ENCODE data around the gene PFKFB1. TPM values are rescaled to one million over a fixed set of nuclear protein-coding genes. Genes with fewer than 3 reads are reported as not detected.

PFKFB1 gene
- total and polyA plus RNA-seq, 2 experiments from 2014 or later = 0.59 to 2.1 TPM

GRCh38 chrX:54934058-54934457, 59.9 kb downstream of the PFKFB1 start:
- Histone ChIP-seq H3K9me2 (replicated peaks; ENCODE audit: insufficient read depth) (no peaks in the 10 kb centered on the region), H3K36me3 (replicated peaks; ENCODE audit: insufficient read depth, low read depth) (no peaks in the 10 kb centered on the region), H3K4me1 (ENCODE audit: insufficient read depth) (no peaks in the 10 kb centered on the region), H3K4me3 (no peak overlapping the region), H3K79me2 (no peaks in the 10 kb centered on the region), H3K27me3 (no peaks in the 10 kb centered on the region), H3K27ac (no peak overlapping the region), H4K20me1 (ENCODE audit: insufficient read depth, poor library complexity, severe bottlenecking) (no peaks in the 10 kb centered on the region), H2AFZ (no peak overlapping the region), H3K4me2 (no peak overlapping the region), H3K9me3 (ENCODE audit: low read depth) (no peaks in the 10 kb centered on the region)
- TF ChIP-seq CTCF (IDR thresholded peaks at IDR 0.05; ENCODE audit: poor library complexity) (no peak), EZH2 (IDR thresholded peaks at IDR 0.05; ENCODE audit: borderline replicate concordance) (no peak), EZH2phosphoT487 (IDR thresholded peaks at IDR 0.05; ENCODE audit: low read depth, severe bottlenecking, unreplicated experiment) (no peak)
- 65% methylated on average over 6 of the region's 6 CpGs for WGBS (ENCODE audit: low lambda C conversion rate, missing lambda C conversion rate)
- DNase-seq (ENCODE audit: low spot score) = no peak

GRCh38 chrX:54933150-54933826, 60.7 kb downstream of the PFKFB1 start:
- Histone ChIP-seq H2AFZ (no peak overlapping the region), H4K20me1 (ENCODE audit: insufficient read depth, poor library complexity, severe bottlenecking) (no peaks in the 10 kb centered on the region), H3K27ac (no peak overlapping the region), H3K9me2 (replicated peaks; ENCODE audit: insufficient read depth) (no peaks in the 10 kb centered on the region), H3K9me3 (ENCODE audit: low read depth) (no peaks in the 10 kb centered on the region), H3K27me3 (no peaks in the 10 kb centered on the region), H3K36me3 (replicated peaks; ENCODE audit: insufficient read depth, low read depth) (no peaks in the 10 kb centered on the region), H3K4me1 (ENCODE audit: insufficient read depth) (no peaks in the 10 kb centered on the region), H3K79me2 (no peaks in the 10 kb centered on the region), H3K4me2 (no peak overlapping the region), H3K4me3 (no peak overlapping the region)
- WGBS (ENCODE audit: low lambda C conversion rate, missing lambda C conversion rate) = 82% methylated on average over 10 of the region's 10 CpGs
- no peak for DNase-seq (ENCODE audit: low spot score)
- TF ChIP-seq CTCF (IDR thresholded peaks at IDR 0.05; ENCODE audit: poor library complexity) = no peak
- TF ChIP-seq EZH2 (IDR thresholded peaks at IDR 0.05; ENCODE audit: borderline replicate concordance) = no peak
- no peak for TF ChIP-seq EZH2phosphoT487 (IDR thresholded peaks at IDR 0.05; ENCODE audit: low read depth, severe bottlenecking, unreplicated experiment)

- H3K27me3 ChIP-seq = no peaks in the 10 kb centered on the region
- TF ChIP-seq EZH2 (IDR thresholded peaks at IDR 0.05; ENCODE audit: borderline replicate concordance) (no peak), EZH2phosphoT487 (IDR thresholded peaks at IDR 0.05; ENCODE audit: low read depth, severe bottlenecking, unreplicated experiment) (no peak), CTCF (IDR thresholded peaks at IDR 0.05; ENCODE audit: poor library complexity) (no peak)
- H3K36me3 ChIP-seq (replicated peaks; ENCODE audit: insufficient read depth, low read depth) = no peaks in the 10 kb centered on the region
- no peaks in the 10 kb centered on the region for H3K9me3 ChIP-seq (ENCODE audit: low read depth)
- H4K20me1 ChIP-seq (ENCODE audit: insufficient read depth, poor library complexity, severe bottlenecking) = no peaks in the 10 kb centered on the region
- no peak for DNase-seq (ENCODE audit: low spot score)
- no peak overlapping the region for H3K4me3 ChIP-seq
- H3K79me2 ChIP-seq = no peaks in the 10 kb centered on the region
- no peaks in the 10 kb centered on the region for H3K4me1 ChIP-seq (ENCODE audit: insufficient read depth)
- no peak overlapping the region for H3K4me2 ChIP-seq
- H3K9me2 ChIP-seq (replicated peaks; ENCODE audit: insufficient read depth) = no peaks in the 10 kb centered on the region
- 70% methylated on average over 2 of the region's 2 CpGs for WGBS (ENCODE audit: low lambda C conversion rate, missing lambda C conversion rate)
- H3K27ac ChIP-seq = no peak overlapping the region
- H2AFZ ChIP-seq = no peak overlapping the region
Measured at GRCh38 chrX:54931107-54931506, 62.9 kb downstream of the PFKFB1 start.

Data from hepatocyte (in vitro differentiated cells).